ENCODE results near the gene KIAA1217. TPM values are rescaled to one million over a fixed set of nuclear protein-coding genes. Genes with fewer than 3 reads are reported as not detected.

The KIAA1217 gene
- total and polyA plus RNA-seq, 12 donors: 10.8 to 73.7 (median 40.8) TPM

DNA sequence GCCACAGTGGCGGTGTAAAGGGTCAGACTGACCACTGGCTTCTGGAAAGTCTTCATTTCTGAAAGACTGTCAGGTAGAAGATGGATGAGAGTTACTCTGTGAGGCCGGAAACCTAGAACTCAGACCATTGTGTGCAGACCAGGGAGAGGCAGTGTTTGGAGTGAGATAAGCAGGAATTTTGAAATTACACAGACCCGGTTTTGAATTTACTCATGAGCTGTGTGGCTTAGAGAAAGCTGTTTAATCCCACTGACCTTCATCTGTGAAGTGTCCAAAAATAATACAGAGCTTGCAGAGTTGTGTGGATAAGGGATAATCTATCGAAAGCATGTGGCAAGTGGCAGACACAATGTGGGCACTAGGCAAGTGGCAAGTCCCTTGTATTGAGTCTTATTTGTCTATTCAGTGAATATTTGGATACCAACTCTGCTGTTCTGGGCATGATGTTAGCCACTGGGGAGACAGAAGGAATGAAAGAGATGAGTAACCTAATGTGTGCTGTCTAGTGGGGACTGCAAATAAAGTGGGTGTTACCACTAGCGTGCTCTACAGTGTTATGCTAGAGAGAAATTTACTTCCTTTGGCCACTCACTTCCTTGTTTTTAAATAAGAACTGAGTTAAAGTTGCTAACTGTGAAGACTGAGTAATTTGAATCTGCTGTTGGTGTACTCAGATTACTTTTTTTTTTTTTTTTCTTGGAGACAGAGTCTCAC, 69.4 kb downstream of the KIAA1217 start:
- no peaks in the 10 kb centered on the region for H3K9me3 ChIP-seq (replicated peaks in 1 of 3)
- H3K27me3 ChIP-seq: no peaks in the 10 kb centered on the region
- intact Hi-C loops (cut with DNase I): no loop called here
- H3K4me3 ChIP-seq: no peak overlapping the region
- 28 to 49% (median 38%) methylated on average over 5 of the region's 5 CpGs for WGBS, 4 donors
- DNase-seq: no peak
- TF ChIP-seq POLR2A (IDR thresholded peaks at IDR 0.05): no peak
- TF ChIP-seq, protein P1, sequence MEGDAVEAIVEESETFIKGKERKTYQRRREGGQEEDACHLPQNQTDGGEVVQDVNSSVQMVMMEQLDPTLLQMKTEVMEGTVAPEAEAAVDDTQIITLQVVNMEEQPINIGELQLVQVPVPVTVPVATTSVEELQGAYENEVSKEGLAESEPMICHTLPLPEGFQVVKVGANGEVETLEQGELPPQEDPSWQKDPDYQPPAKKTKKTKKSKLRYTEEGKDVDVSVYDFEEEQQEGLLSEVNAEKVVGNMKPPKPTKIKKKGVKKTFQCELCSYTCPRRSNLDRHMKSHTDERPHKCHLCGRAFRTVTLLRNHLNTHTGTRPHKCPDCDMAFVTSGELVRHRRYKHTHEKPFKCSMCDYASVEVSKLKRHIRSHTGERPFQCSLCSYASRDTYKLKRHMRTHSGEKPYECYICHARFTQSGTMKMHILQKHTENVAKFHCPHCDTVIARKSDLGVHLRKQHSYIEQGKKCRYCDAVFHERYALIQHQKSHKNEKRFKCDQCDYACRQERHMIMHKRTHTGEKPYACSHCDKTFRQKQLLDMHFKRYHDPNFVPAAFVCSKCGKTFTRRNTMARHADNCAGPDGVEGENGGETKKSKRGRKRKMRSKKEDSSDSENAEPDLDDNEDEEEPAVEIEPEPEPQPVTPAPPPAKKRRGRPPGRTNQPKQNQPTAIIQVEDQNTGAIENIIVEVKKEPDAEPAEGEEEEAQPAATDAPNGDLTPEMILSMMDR (IDR thresholded peaks at IDR 0.05): no peak
- peaks cover 19 to 23% of the 10 kb centered on the region in 2 donors for H3K4me1 ChIP-seq (replicated peaks in 1 of 2)
- no peaks in the 10 kb centered on the region for H3K36me3 ChIP-seq (replicated peaks in 1 of 2)
- H3K27ac ChIP-seq: peak overlapping the region; percentile 61 to 92 (median 86)

DNA sequence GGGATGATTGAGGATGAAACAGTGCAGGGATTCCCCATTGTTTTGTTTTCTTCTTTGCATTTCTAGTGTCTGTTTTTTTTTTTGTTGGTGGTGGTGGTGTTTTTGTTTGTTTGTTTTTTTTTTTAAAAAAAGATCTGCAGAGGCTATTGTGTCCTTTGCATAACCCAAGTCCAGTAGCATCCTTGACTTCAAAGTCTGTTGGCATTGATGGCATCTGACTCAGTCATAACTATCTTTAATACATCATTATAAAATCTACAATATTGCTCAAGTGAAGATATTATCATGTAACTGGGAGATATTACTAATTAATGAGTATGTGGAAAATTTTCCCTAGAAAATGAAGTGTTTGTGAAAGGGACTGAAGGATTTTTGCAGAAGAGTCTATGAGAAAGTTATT, 70.2 kb downstream of the KIAA1217 start:
- no peaks in the 10 kb centered on the region for H3K36me3 ChIP-seq (replicated peaks in 1 of 2)
- no peak overlapping the region for H3K4me3 ChIP-seq
- no peaks in the 10 kb centered on the region for H3K27me3 ChIP-seq
- TF ChIP-seq, protein P1 (IDR thresholded peaks at IDR 0.05): no peak
- TF ChIP-seq POLR2A (IDR thresholded peaks at IDR 0.05): no peak
- peak overlapping the region; percentile 61 to 92 (median 86) for H3K27ac ChIP-seq
- H3K4me1 ChIP-seq (replicated peaks in 1 of 2): peaks cover 19 to 23% of the 10 kb centered on the region in 2 donors
- no peaks in the 10 kb centered on the region for H3K9me3 ChIP-seq (replicated peaks in 1 of 3)
- DNase-seq: peak in 3 of 7 donors; percentile 24 to 60 (median 60)
- intact Hi-C loops (cut with DNase I): no loop called here

DNA sequence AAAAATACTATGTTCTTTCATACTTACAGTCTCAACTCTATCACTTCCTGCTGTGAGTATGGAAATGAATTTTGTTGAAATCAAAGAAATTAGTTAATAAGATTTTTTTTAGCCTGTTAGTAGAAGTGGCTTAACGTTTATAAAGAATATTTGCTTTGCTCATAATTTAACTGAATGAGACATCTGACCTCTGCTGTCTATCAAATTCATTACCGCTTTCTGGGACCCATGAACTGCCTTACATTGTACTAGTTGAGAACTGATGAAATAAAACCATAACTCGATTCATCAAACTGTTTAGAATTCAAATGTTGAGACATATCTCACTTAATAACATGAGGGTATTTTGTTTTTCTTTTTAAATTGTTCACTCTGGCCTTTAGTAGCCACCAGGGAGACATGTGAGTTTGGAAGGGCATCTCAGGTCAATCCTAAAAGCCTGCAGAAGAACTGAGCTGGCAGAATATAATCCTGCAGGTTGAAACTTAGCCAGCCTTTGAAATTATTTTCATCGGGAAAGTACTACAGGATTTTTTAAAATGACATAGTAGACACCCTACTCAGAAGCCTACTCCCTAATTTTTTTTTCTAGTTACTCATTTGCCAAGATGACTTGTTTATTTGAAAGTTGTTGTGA, 78.7 kb downstream of the KIAA1217 start:
- H3K9me3 ChIP-seq (replicated peaks in 1 of 3): no peaks in the 10 kb centered on the region
- H3K27ac ChIP-seq: peak overlapping the region in 2 of 5 donors; percentile 33 to 42
- peaks cover 0 to 4% of the 10 kb centered on the region in 2 donors for H3K36me3 ChIP-seq (replicated peaks in 1 of 2)
- H3K4me1 ChIP-seq (replicated peaks in 1 of 2): peaks cover 10 to 11% of the 10 kb centered on the region in 2 donors
- H3K27me3 ChIP-seq: no peaks in the 10 kb centered on the region
- DNase-seq: no peak
- WGBS, 4 donors: 28 to 41% (median 31%) methylated on average over 4 of the region's 4 CpGs
- no peak overlapping the region for H3K4me3 ChIP-seq
- TF ChIP-seq, protein P1 (IDR thresholded peaks at IDR 0.05): no peak
- TF ChIP-seq POLR2A (IDR thresholded peaks at IDR 0.05): no peak
- intact Hi-C loops (cut with DNase I): no loop called here

DNA sequence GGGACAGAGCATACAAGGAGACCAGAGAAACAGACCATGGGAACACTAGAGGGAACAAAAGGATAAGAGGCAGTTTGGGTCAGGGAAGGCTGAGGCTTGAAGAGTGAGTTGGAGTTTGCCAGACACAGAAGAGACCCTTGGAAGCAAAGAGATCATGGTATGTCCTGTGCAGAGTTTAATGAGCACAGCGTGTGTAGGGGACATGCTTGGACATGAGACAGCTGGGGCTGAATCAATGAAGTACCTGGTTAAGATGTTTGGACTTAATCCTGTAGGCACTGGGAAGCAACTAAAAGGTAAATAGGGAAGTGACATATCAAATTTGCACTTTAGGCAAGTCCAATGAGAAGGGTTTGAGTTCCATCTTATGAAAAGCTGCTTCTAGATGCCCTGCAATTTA, 79.6 kb downstream of the KIAA1217 start:
- Histone ChIP-seq H3K27me3 (no peaks in the 10 kb centered on the region), H3K36me3 (replicated peaks in 1 of 2) (peaks cover 0 to 4% of the 10 kb centered on the region in 2 donors), H3K4me1 (replicated peaks in 1 of 2) (peaks cover 18% of the 10 kb centered on the region in 2 donors), H3K4me3 (no peak overlapping the region), H3K9me3 (replicated peaks in 1 of 3) (no peaks in the 10 kb centered on the region), H3K27ac (no peak overlapping the region)
- TF ChIP-seq, protein P1 (IDR thresholded peaks at IDR 0.05): no peak
- TF ChIP-seq POLR2A (IDR thresholded peaks at IDR 0.05): no peak
- WGBS, 4 donors: 85 to 100% (median 90%) methylated on average over 1 of the region's 1 CpG
- no peak for DNase-seq
- intact Hi-C loops (cut with DNase I): no loop called here

Measured in adrenal gland (tissue), 12 donors.